SJSA1 (cell line): Measurements from ENCODE around the gene BANP. TPM values are rescaled to one million over a fixed set of nuclear protein-coding genes. Genes with fewer than 3 reads are reported as not detected.
"Not testable (repeated sequence)": the region's sequence is repeated elsewhere in the genome, so short reads cannot be mapped to it uniquely, and the experiment has no call there.

Experiments used
- DNase-seq, 2 experiments: peaks; one replicate each; pipeline ENCODE4 v3.0.0-alpha.2; 2015 to 2020; ENCODE audit warnings: low spot score in 2 of 2, low read depth in 1 of 2
- H3K27ac ChIP-seq: fragments of 250-450 bp; sonication (Bioruptor Pico); 2 replicates; pipeline ENCODE4 v1.5.1; 2020; ENCODE audit warnings: mild to moderate bottlenecking, moderate library complexity
- H3K27me3 ChIP-seq: fragments of 250-450 bp; sonication (Bioruptor Pico); replicated peaks from 2 replicates; pipeline ENCODE4 v1.5.1; 2020; ENCODE audit warnings: mild to moderate bottlenecking, moderate library complexity
- H3K36me3 ChIP-seq: fragments of 250-450 bp; sonication (Bioruptor Pico); 2 replicates; pipeline ENCODE4 v1.5.1; 2020; ENCODE audit warnings: mild to moderate bottlenecking
- H3K4me1 ChIP-seq: fragments of 250-450 bp; sonication (Bioruptor Pico); replicated peaks from 2 replicates; pipeline ENCODE4 v1.6.1; 2021; ENCODE audit warnings: mild to moderate bottlenecking
- H3K4me3 ChIP-seq: fragments of 250-450 bp; sonication (Bioruptor Pico); 2 replicates; pipeline ENCODE4 v1.5.1; 2020; ENCODE audit warnings: mild to moderate bottlenecking
- H3K9me3 ChIP-seq: fragments of 250-450 bp; sonication (Bioruptor Pico); replicated peaks from 2 replicates; pipeline ENCODE4 v1.5.1; 2020; ENCODE audit warnings: mild to moderate bottlenecking
- total RNA-seq: library from RNA; depleted of rRNA; stranded (reverse); fragments of >200 nt; shearing (Covaris generic); gene quantifications from 2 replicates; pipeline ENCODE4 v1.2.3, GENCODE V29; 2014

Gene BANP
- total RNA-seq, 1 experiment from 2014 or later, result 21.7 TPM

- Histone ChIP-seq H3K4me1 (no peaks in the 10 kb centered on the region), H3K9me3 (0 out of 2 replicates have a peak, but pooled peaks cover 1% of the 10 kb centered on the region), H3K27me3 (no peaks in the 10 kb centered on the region), H3K36me3 (peaks cover 3% of the 10 kb centered on the region; the same call in 1 of the 2 replicates), H3K4me3 (no peak overlapping the region), H3K27ac (no peak overlapping the region)
- no peak for DNase-seq
Observed at GRCh38 chr16:87976665-87977064, 25.4 kb downstream of the BANP start.

GRCh38 chr16:87978127-87978526 lies 26.9 kb downstream of the BANP start:
- no peak for DNase-seq
- H3K27ac ChIP-seq, result no peak overlapping the region
- no peaks in the 10 kb centered on the region for H3K9me3 ChIP-seq
- H3K4me3 ChIP-seq, result no peak overlapping the region
- no peaks in the 10 kb centered on the region; the same call in 1 of the 2 replicates for H3K36me3 ChIP-seq
- no peaks in the 10 kb centered on the region for H3K4me1 ChIP-seq
- no peaks in the 10 kb centered on the region for H3K27me3 ChIP-seq

- Histone ChIP-seq H3K4me1 (no peaks in the 10 kb centered on the region), H3K27me3 (no peaks in the 10 kb centered on the region), H3K36me3 (no peaks in the 10 kb centered on the region), H3K4me3 (no peak overlapping the region), H3K27ac (no peak overlapping the region), H3K9me3 (no peaks in the 10 kb centered on the region)
- DNase-seq, result no peak
Observed at GRCh38 chr16:87979352-87979751, 28.1 kb downstream of the BANP start.

DNA sequence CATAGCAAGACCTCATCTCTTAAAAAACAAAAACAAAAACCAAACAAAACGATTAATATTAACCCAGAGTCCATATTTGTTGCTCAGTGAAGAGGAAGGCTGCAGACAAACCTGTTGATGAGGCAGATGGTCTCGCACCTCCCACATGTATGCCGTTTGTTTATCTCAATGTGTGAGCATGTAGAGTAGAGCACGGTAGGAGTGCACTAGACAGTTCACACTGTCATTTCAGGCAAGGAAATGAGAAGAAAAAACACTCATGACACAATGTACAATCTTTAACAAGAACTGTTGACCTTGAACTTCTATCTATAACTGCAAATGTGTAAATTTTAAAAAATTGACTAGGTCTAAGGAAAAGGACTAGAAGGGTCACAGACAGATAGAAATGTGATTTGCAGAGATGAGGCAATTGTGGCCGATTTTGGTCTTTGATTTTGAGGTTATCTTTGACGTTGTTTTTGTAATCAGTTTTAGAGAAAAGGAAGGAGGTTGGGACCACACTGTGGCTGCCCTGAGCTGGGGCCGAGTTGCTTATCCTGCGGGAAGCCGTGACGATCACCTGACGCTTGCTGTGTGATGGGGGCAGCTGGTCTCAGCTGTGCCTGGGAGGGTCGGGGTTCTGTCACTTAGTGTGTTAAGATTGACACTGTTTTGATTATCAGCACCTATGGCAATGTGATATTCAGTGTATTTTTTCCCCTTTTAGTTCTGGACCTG lies 28.8 kb downstream of the BANP start:
- not testable (repeated sequence) for H3K27me3 ChIP-seq, DNase-seq, H3K9me3 ChIP-seq, H3K4me1 ChIP-seq, H3K27ac ChIP-seq, H3K4me3 ChIP-seq, H3K36me3 ChIP-seq

GRCh38 chr16:87981376-87981775 lies 30.1 kb downstream of the BANP start:
- not testable (repeated sequence) for H3K27me3 ChIP-seq, H3K36me3 ChIP-seq, H3K9me3 ChIP-seq, H3K4me3 ChIP-seq, DNase-seq, H3K27ac ChIP-seq, H3K4me1 ChIP-seq

DNA sequence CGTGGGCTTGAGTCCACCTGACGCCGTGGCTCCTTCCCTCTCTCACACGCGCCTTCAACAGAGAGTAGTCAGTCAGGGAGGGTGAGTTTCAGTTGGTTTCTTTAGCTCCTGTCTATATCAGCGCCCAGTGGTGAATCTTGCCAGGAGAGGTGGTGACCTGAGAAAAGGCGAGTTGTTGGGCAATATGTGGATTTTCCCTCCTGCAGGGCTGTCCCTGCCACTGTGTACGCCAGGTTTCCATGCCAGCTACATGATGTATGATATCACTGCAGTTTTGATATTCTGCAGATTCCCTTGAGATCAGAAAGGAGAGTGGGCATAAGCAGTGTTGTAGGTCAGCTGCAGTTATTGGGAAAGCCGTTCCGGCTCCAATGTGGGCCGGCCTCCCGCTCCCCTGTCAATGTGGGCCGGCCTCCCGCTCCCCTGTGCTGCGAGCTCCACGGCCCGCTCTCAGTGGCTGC lies 31.4 kb downstream of the BANP start:
- Histone ChIP-seq H3K4me1 (no peaks in the 10 kb centered on the region), H3K27me3 (no peaks in the 10 kb centered on the region), H3K36me3 (no peaks in the 10 kb centered on the region), H3K4me3 (no peak overlapping the region), H3K9me3 (no peaks in the 10 kb centered on the region), H3K27ac (no peak overlapping the region)
- no peak for DNase-seq

GRCh38 chr16:87983072-87983736 lies 32.0 kb downstream of the BANP start:
- not testable (repeated sequence) for H3K4me1 ChIP-seq, H3K27ac ChIP-seq, H3K4me3 ChIP-seq, H3K36me3 ChIP-seq, H3K9me3 ChIP-seq, H3K27me3 ChIP-seq
- peak in 1 of 2 experiments; percentile 24 for DNase-seq

- H3K27ac ChIP-seq, H3K4me1 ChIP-seq, H3K36me3 ChIP-seq, H3K27me3 ChIP-seq, H3K9me3 ChIP-seq, H3K4me3 ChIP-seq: not testable (repeated sequence)
- DNase-seq, result peak in 1 of 2 experiments; percentile 22
Observed at GRCh38 chr16:87983737-87984097, 32.5 kb downstream of the BANP start.

GRCh38 chr16:87984180-87984579 lies 32.9 kb downstream of the BANP start:
- not testable (repeated sequence) for H3K27ac ChIP-seq, H3K4me3 ChIP-seq, H3K9me3 ChIP-seq, H3K4me1 ChIP-seq, H3K36me3 ChIP-seq, DNase-seq, H3K27me3 ChIP-seq

DNA sequence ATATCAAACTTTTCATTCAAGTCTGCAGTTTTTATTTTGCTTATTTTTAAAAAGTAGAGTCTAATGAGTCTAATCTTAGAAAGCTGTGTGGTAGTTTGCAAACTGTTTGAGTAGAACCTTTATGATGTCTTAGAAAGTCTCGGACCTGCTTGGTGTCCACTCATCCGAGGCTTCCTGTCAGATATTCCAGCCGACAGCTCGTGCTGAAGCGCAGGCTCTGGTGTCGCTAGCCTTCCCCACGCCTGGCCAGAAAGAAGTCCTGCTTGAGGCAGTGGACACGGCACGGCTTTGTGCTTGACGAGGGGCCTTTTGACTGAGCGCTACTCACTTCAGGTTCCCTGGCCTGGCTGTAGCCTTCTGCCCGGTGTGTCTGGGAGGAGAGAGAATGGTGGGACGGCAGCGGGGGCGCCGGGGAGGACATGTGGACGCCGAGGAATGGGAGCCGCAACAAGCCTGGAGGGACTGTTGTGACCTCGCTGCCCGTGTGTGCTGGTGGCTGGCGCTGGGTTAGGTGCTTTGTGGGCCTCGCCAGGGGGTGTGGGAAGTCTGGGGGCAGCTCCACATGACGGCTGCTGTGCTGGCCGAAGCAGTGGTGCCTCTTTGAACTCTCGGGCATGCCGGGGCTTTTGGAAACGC lies 33.5 kb downstream of the BANP start:
- H3K27me3 ChIP-seq, result no peaks in the 10 kb centered on the region
- no peaks in the 10 kb centered on the region for H3K4me1 ChIP-seq
- H3K27ac ChIP-seq, result no peak overlapping the region
- H3K4me3 ChIP-seq, result no peak overlapping the region
- no peak for DNase-seq
- H3K9me3 ChIP-seq, result no peaks in the 10 kb centered on the region
- H3K36me3 ChIP-seq, result no peaks in the 10 kb centered on the region

- not testable (repeated sequence) for H3K27me3 ChIP-seq, H3K27ac ChIP-seq, H3K4me3 ChIP-seq, H3K9me3 ChIP-seq, H3K4me1 ChIP-seq, H3K36me3 ChIP-seq, DNase-seq
Observed at GRCh38 chr16:87985493-87985892, 34.3 kb downstream of the BANP start.

GRCh38 chr16:87986361-87986849 lies 35.2 kb downstream of the BANP start:
- peak; percentile 60 to 66 for DNase-seq
- H3K4me3 ChIP-seq, H3K27ac ChIP-seq, H3K9me3 ChIP-seq, H3K27me3 ChIP-seq, H3K4me1 ChIP-seq, H3K36me3 ChIP-seq: not testable (repeated sequence)

DNA sequence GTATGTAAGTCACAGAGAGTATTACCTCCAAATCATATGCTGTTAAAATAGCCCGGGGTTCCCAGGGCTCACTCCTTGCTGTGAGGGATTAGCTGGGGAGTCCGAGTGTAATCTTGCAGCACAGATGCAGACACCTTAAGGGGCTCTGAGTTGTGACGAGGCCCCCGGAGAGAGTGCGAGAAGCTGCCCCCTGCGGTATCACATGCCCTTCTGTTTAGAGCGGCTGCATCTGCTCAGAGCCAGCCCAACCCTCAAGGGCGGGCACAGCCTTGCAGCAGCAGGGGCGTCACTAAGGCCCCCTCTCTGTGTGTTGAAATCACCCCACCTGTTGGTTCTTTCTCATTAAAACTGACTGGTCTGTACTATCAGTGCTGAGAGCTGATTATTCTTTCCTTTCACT lies 37.4 kb downstream of the BANP start:
- not testable (repeated sequence) for H3K4me1 ChIP-seq, DNase-seq, H3K4me3 ChIP-seq, H3K27ac ChIP-seq, H3K27me3 ChIP-seq, H3K36me3 ChIP-seq, H3K9me3 ChIP-seq

GRCh38 chr16:87990254-87990653 lies 39.0 kb downstream of the BANP start:
- not testable (repeated sequence) for H3K27ac ChIP-seq, H3K36me3 ChIP-seq, DNase-seq, H3K4me3 ChIP-seq, H3K4me1 ChIP-seq, H3K27me3 ChIP-seq, H3K9me3 ChIP-seq
